ENCODE results near the gene ARSI.

DNA sequence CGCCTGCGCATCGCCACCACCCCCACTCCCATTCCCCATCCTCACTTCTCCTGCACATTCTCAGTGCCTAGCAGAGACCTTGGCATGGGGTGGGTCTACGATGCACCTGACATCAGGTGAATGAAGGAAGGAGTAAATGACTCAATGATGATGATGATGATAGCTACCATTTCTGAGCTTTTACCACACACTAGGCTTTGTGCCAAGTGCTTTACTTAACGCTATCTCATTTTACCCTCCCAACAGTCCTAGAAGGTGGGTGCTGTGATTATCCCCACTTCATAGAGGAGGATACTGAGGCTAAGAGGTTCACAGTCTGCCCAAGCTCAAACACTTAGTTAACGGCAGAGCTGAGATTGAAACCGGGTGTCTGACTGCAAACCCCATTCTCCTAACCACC lies 40.2 kb downstream of the ARSI start:
- TF ChIP-seq, protein P1, sequence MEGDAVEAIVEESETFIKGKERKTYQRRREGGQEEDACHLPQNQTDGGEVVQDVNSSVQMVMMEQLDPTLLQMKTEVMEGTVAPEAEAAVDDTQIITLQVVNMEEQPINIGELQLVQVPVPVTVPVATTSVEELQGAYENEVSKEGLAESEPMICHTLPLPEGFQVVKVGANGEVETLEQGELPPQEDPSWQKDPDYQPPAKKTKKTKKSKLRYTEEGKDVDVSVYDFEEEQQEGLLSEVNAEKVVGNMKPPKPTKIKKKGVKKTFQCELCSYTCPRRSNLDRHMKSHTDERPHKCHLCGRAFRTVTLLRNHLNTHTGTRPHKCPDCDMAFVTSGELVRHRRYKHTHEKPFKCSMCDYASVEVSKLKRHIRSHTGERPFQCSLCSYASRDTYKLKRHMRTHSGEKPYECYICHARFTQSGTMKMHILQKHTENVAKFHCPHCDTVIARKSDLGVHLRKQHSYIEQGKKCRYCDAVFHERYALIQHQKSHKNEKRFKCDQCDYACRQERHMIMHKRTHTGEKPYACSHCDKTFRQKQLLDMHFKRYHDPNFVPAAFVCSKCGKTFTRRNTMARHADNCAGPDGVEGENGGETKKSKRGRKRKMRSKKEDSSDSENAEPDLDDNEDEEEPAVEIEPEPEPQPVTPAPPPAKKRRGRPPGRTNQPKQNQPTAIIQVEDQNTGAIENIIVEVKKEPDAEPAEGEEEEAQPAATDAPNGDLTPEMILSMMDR (IDR thresholded peaks at IDR 0.05; ENCODE audit: insufficient read depth, low read length), result no peak
- TF ChIP-seq POLR2AphosphoS5 (IDR thresholded peaks at IDR 0.05; ENCODE audit: low read depth), result no peak
- TF ChIP-seq, protein P2, sequence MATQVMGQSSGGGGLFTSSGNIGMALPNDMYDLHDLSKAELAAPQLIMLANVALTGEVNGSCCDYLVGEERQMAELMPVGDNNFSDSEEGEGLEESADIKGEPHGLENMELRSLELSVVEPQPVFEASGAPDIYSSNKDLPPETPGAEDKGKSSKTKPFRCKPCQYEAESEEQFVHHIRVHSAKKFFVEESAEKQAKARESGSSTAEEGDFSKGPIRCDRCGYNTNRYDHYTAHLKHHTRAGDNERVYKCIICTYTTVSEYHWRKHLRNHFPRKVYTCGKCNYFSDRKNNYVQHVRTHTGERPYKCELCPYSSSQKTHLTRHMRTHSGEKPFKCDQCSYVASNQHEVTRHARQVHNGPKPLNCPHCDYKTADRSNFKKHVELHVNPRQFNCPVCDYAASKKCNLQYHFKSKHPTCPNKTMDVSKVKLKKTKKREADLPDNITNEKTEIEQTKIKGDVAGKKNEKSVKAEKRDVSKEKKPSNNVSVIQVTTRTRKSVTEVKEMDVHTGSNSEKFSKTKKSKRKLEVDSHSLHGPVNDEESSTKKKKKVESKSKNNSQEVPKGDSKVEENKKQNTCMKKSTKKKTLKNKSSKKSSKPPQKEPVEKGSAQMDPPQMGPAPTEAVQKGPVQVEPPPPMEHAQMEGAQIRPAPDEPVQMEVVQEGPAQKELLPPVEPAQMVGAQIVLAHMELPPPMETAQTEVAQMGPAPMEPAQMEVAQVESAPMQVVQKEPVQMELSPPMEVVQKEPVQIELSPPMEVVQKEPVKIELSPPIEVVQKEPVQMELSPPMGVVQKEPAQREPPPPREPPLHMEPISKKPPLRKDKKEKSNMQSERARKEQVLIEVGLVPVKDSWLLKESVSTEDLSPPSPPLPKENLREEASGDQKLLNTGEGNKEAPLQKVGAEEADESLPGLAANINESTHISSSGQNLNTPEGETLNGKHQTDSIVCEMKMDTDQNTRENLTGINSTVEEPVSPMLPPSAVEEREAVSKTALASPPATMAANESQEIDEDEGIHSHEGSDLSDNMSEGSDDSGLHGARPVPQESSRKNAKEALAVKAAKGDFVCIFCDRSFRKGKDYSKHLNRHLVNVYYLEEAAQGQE (IDR thresholded peaks at IDR 0.05; ENCODE audit: insufficient replicate concordance, low read depth), result no peak
